ENCODE results near the gene DGKZ. TPM values are rescaled to one million over a fixed set of nuclear protein-coding genes. Genes with fewer than 3 reads are reported as not detected.
A peak's percentile ranks its signal among the peaks of the same experiment; 100 is the strongest.

Gene DGKZ
- total RNA-seq, 1 experiment from 2014 or later = 80.8 TPM

DNA sequence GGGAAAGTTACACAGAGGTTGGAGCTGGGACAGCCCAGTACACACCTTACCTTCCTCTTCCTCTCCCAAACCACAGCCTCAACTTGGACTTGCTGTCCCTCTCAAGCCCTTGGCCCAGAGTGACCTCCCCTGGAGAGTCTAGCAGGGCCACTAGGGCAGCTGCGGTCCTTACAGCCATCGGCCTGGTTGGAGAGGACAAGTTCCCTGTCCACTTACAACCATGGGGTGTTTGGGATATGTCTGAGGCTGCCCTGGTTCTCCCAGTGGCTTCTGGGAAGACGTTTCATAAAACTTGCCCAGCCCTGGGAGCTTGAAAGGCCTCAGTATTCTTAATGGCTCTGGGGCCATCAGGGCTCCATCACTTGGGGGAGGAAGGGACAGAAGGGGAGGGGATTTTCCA is 13.1 kb upstream of the DGKZ start:
- Histone ChIP-seq H3K4me3 (ENCODE audit: insufficient read depth, low read depth, low read length) (no peak overlapping the region), H3K36me3 (replicated peaks; ENCODE audit: control insufficient read depth, insufficient read depth, low read length) (no peaks in the 10 kb centered on the region), H3K27me3 (ENCODE audit: control insufficient read depth, insufficient read depth, low read length) (peaks cover 51% of the 10 kb centered on the region)
- no peak for DNase-seq

DNA sequence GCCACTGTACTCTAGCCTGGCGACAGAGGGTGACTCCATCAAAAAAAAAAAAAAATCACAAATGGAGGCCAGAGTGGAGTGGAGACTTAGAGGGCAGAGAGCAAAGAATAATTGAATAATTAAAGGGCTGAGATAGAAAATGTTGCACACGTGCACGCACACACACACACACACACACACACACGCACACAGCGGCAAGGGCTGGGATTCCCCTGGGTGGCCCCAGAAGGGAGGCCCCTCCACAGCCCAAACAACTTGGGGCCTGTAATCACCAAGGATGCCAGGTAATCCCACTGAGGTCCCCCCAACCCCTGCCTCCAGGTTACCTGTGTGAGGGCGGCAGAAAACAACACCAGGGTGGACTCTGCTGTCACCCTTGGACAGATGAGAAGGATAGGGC is 12.0 kb upstream of the DGKZ start:
- H3K36me3 ChIP-seq (replicated peaks; ENCODE audit: control insufficient read depth, insufficient read depth, low read length) = no peaks in the 10 kb centered on the region
- peaks cover 42% of the 10 kb centered on the region for H3K27me3 ChIP-seq (ENCODE audit: control insufficient read depth, insufficient read depth, low read length)
- H3K4me3 ChIP-seq (ENCODE audit: insufficient read depth, low read depth, low read length) = no peak overlapping the region
- DNase-seq = no peak

DNA sequence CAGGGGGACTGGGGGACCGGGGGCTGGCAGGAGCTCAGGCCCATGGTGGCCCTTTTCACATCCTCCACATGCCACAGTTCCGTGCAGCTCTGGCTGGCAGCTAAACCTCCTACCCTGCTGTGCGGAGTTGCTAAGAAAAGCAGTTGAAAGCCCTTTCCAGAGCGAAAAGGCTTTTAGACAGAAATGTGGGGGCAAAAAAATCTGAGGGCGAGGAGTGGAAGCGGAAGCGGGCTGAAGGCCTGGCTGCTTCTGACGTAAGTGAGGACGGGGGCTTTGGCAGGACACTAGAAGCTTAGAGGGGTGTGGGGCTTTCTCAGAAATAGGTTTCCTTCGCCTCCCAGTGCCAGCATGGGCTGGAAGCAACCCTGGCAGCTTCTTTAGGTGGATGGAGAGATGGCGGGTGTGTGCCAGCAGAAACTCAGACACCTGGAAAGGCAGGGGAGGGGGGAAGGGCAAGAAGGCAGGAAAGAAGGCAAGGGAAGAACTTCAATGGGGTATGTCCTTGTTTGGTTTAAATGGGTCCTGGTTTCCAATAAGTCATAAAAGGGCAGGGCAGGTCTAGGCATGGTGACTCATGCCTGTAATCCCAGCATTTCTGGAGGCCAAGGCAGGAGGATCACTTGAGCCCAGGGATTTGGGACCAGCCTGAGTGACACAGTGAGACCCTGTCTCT is 11.2 kb upstream of the DGKZ start:
- DNase-seq = no peak
- Histone ChIP-seq H3K36me3 (replicated peaks; ENCODE audit: control insufficient read depth, insufficient read depth, low read length) (no peaks in the 10 kb centered on the region), H3K27me3 (ENCODE audit: control insufficient read depth, insufficient read depth, low read length) (peaks cover 37% of the 10 kb centered on the region), H3K4me3 (ENCODE audit: insufficient read depth, low read depth, low read length) (no peak overlapping the region)

DNA sequence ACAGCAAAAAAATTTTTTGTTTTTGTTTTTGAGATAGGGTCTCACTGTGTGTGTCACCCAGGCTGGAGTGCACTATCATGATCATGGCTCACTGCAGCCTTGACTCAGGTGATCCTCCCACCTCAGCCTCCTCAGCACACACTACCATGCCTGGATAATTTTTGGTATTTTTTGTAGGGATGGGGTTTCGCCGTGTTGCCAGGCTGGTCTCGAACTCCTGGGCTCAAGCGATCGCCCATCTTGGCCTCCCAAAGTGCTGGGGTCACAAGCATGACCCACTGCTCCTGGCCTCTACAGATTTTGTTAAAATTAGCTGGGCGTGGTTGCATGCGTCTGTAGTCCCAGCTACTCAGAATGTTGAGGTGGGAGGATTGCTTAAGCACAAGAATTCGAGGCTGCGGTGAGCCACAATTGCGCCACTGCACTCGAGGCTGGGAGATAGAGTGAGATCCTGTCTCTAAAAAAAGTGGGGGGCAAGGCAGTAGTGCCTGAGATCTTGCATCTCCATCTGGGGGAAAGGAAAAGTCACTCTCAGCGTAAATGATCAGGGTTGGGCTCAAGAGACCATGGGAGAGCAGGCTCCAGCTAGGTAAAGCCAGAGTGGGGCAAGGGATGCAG is 10.6 kb upstream of the DGKZ start:
- DNase-seq = no peak
- Histone ChIP-seq H3K4me3 (ENCODE audit: insufficient read depth, low read depth, low read length) (no peak overlapping the region), H3K27me3 (ENCODE audit: control insufficient read depth, insufficient read depth, low read length) (peaks cover 30% of the 10 kb centered on the region), H3K36me3 (replicated peaks; ENCODE audit: control insufficient read depth, insufficient read depth, low read length) (no peaks in the 10 kb centered on the region)

DNA sequence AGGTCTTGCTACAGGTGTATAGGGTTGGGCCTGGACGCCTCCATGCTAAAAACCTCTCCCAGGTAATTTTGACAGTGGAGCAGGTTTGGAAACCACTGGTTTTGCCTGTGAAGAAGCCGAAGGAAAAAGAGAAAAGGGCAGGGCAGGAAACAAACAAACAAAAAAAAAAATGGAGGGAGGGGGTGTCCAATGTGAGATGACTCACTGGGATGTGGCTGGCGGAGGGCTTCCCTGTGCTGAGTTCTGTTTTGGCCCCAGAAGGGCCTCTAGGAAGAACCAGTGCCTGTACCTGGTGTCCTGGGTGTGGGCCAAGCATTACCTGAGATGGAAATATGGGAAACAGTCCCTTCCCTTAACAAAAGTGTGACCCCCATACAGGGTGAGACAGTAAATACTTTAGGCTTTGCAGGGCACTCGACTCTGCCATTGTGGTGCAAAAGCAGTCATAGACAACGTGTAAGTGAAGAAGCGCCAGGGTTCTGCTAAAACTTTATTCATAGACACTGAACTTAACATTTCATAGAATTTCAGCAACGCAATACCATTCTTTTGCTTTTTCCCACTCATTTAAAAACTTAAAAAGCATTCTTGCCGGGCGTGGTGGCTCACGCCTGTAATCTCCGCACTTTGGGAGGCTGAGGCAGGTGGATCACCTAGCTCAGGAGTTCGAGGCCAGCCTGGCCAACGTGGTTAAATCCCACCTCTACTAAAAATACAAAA is 9.5 kb upstream of the DGKZ start:
- Histone ChIP-seq H3K36me3 (replicated peaks; ENCODE audit: control insufficient read depth, insufficient read depth, low read length) (no peaks in the 10 kb centered on the region), H3K4me3 (ENCODE audit: insufficient read depth, low read depth, low read length) (no peak overlapping the region), H3K27me3 (ENCODE audit: control insufficient read depth, insufficient read depth, low read length) (peaks cover 19% of the 10 kb centered on the region)
- no peak for DNase-seq

DNA sequence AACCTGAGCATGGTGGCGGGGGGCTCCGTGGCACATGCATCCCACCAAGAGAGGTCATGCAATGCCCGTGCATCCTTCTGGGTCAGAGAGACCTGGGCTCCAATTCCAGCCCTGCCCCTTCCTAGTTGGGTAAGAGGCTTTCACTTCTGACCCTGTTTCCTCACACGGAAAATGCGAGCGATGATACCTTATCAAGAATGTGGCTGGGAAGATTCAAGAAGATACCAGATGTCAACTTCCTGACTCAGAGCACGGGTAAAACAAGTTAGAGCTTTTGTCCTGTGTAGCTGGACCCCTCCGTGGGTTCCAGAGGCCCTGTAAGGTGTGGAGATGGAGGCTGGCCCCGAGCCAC is 8.7 kb upstream of the DGKZ start:
- Histone ChIP-seq H3K4me3 (ENCODE audit: insufficient read depth, low read depth, low read length) (no peak overlapping the region; the same call in 1 of the 2 replicates), H3K27me3 (ENCODE audit: control insufficient read depth, insufficient read depth, low read length) (peaks cover 11% of the 10 kb centered on the region), H3K36me3 (replicated peaks; ENCODE audit: control insufficient read depth, insufficient read depth, low read length) (no peaks in the 10 kb centered on the region)
- peak; percentile 61 for DNase-seq

DNA sequence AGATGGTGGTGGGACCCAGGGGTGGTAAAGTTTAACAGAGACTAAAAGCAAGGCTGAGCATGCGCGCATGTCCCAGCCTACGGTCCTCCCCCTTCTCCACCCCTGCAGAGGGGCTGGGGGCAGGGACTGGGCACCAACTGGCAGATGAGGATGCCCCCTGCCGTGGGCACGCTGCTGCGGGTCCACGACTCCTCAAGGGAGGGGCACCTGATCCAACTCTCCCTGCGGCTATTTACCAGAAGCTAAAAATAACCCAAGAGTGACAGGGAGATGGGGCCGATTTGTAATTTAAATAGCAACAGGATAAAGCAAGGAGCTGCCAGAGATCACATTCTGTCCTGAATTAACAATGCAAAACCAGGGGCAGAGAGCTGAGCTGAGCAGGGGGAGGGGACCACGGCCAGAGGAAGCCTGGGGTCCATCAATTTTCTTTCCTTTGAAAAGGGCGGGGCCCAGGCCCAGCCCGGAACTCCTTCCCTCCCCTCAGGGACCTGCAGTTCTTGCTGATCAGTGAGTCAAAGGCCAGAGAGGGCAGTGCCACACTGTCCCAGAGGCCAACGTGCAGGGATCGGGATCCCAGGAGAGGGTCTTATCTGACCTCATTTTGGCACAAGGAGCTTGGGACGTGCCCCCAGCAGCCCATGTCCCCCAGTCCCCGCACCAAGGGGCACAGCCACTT is 8.1 kb upstream of the DGKZ start:
- H3K36me3 ChIP-seq (replicated peaks; ENCODE audit: control insufficient read depth, insufficient read depth, low read length) = no peaks in the 10 kb centered on the region
- H3K4me3 ChIP-seq (ENCODE audit: insufficient read depth, low read depth, low read length) = no peak overlapping the region; the same call in 1 of the 2 replicates
- DNase-seq = peak; percentile 94
- H3K27me3 ChIP-seq (ENCODE audit: control insufficient read depth, insufficient read depth, low read length) = peaks cover 6% of the 10 kb centered on the region

DNA sequence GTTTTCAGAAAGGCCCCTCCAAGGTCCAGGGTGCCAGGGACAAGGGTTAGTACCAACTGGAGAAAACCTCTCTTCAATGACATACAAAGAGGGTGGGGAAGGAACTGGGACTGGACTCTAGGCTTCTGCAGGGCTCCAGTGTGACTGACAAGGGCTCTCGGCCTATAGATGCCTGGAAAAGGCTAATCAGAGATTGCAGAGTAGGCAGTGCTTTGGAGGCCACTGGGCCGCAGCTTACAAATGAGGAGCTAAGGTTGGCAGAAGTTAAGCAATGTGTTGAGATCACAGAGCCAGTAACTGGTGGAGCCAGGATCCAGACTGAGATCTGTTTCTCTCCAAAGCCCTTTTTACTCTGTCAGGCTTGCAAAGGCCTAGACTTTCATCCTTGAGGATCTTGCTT is 7.4 kb upstream of the DGKZ start:
- Histone ChIP-seq H3K27me3 (ENCODE audit: control insufficient read depth, insufficient read depth, low read length) (no peaks in the 10 kb centered on the region), H3K36me3 (replicated peaks; ENCODE audit: control insufficient read depth, insufficient read depth, low read length) (no peaks in the 10 kb centered on the region), H3K4me3 (ENCODE audit: insufficient read depth, low read depth, low read length) (no peak overlapping the region)
- no peak for DNase-seq

DNA sequence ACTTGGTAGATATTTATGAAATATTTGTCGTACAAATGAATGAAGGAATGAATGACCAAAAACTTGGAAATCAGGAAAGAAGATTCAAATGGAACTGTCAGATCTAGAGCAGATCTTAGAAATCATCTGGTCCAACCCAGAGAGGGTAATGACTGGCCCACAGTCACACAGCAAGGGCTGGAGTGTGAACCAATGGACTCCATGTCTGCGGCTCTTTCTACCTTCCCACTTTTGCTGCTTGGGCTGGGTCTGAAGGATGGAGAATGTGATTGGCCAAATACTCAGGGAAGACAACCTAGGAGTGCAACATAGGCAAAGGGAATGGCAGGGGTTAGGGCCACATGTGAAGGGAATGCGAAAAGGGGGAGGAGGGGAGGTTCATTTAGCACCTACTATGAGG is 5.8 kb upstream of the DGKZ start:
- no peaks in the 10 kb centered on the region for H3K27me3 ChIP-seq (ENCODE audit: control insufficient read depth, insufficient read depth, low read length)
- H3K36me3 ChIP-seq (replicated peaks; ENCODE audit: control insufficient read depth, insufficient read depth, low read length) = no peaks in the 10 kb centered on the region
- H3K4me3 ChIP-seq (ENCODE audit: insufficient read depth, low read depth, low read length) = no peak overlapping the region
- no peak for DNase-seq

DNA sequence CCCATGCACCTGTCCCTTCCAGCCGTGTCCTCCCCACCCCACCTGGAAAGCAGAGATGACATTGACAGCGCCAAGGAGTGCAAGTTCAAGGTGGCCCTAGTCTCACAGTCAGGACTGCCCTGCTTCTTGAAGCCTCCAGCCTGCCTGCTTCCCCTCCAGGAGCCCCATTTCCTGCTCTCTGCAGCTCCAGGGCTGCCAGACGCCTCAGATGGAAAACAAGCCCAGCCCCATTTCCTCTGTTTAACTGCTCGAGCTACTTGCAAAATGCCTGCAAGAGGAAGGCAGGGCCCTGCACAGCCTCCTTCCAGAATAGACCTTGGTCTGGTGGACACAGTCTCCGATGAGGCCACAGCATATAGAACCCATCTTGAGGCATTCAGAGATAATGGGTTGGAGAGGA is 5.0 kb upstream of the DGKZ start:
- Histone ChIP-seq H3K36me3 (replicated peaks; ENCODE audit: control insufficient read depth, insufficient read depth, low read length) (no peaks in the 10 kb centered on the region), H3K4me3 (ENCODE audit: insufficient read depth, low read depth, low read length) (no peak overlapping the region), H3K27me3 (ENCODE audit: control insufficient read depth, insufficient read depth, low read length) (no peaks in the 10 kb centered on the region)
- no peak for DNase-seq

DNA sequence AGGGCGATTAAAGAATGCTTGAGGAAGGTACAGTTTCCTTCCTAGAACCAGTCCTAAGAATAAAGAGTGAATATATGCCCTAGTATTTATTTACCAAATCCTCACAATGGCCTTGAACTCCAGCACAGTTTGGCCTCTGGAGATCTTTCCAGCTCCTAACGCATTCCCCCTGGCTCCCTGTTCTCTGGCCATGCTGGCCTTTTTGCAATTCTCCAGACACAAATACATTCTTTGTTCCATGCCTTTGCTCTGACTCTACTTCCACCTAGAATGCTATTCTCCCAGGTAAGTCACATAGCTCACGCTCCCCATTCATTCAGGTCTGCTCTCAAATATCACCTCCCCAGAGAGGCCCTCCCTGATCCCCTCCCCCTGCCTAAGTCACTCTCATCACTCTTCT is 3.7 kb upstream of the DGKZ start:
- Histone ChIP-seq H3K36me3 (replicated peaks; ENCODE audit: control insufficient read depth, insufficient read depth, low read length) (no peaks in the 10 kb centered on the region), H3K4me3 (ENCODE audit: insufficient read depth, low read depth, low read length) (no peak overlapping the region), H3K27me3 (ENCODE audit: control insufficient read depth, insufficient read depth, low read length) (no peaks in the 10 kb centered on the region)
- DNase-seq = no peak

DNA sequence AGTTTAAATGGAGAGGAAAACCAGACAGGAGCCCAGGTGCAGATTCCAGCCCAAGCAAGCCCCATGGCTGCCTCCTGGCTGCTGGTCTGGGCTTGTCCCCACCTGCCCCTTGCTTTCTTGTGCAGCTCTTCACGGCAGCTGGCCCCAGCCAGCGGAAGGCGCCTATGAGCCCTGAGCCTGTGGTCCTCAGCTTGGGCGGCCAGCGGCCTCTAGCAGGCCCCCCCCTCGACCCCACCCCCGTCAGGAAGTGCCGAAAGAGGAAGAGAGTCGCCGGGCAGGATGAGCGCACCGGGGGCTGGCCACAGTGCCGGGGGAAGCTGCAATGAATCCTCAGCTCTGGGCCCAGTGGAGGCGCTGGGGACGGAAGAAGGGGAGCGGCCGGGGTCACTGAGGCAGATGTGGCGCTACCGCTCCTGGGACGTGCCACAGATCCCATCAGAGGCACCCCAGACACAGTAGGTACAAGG is 2.1 kb upstream of the DGKZ start:
- Histone ChIP-seq H3K4me3 (ENCODE audit: insufficient read depth, low read depth, low read length) (peak overlapping the region; percentile 30; the same call in 1 of the 2 replicates), H3K27me3 (ENCODE audit: control insufficient read depth, insufficient read depth, low read length) (no peaks in the 10 kb centered on the region), H3K36me3 (replicated peaks; ENCODE audit: control insufficient read depth, insufficient read depth, low read length) (no peaks in the 10 kb centered on the region; the same call in none of the 2 replicates)
- DNase-seq = peak; percentile 75

DNA sequence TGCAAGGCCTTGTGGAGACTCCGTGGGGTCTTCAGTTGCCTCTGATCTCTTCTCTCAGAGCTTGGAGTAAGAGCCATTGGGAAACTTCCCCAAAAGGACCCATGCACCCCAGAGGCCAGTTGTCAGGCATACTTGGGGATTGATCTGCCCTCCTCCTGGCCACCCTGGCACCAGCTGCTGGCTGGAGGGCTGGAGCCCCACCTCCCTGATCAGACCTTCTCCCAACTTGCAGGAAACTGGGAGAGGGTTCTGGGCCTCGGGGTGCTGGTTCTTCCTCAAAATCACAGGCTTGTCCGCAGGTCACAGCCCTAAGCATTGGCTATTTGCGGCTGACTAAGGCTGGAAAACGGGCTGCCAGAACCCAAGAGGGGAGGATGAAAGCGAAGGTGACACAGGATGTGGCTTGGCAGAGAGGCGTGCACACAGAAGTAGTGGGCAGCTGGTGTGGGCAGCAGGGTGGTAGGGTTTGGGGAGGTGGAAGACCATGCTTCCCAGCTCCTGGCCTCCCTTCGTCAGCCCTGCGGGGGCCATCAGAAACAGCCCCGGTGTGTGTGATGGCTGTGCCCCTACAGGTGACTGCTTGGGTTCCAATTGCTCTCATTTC is 1.3 kb upstream of the DGKZ start:
- Histone ChIP-seq H3K4me3 (ENCODE audit: insufficient read depth, low read depth, low read length) (peak overlapping the region; percentile 30; the same call in 1 of the 2 replicates), H3K27me3 (ENCODE audit: control insufficient read depth, insufficient read depth, low read length) (no peaks in the 10 kb centered on the region), H3K36me3 (replicated peaks; ENCODE audit: control insufficient read depth, insufficient read depth, low read length) (no peaks in the 10 kb centered on the region; the same call in none of the 2 replicates)
- DNase-seq = no peak

DNA sequence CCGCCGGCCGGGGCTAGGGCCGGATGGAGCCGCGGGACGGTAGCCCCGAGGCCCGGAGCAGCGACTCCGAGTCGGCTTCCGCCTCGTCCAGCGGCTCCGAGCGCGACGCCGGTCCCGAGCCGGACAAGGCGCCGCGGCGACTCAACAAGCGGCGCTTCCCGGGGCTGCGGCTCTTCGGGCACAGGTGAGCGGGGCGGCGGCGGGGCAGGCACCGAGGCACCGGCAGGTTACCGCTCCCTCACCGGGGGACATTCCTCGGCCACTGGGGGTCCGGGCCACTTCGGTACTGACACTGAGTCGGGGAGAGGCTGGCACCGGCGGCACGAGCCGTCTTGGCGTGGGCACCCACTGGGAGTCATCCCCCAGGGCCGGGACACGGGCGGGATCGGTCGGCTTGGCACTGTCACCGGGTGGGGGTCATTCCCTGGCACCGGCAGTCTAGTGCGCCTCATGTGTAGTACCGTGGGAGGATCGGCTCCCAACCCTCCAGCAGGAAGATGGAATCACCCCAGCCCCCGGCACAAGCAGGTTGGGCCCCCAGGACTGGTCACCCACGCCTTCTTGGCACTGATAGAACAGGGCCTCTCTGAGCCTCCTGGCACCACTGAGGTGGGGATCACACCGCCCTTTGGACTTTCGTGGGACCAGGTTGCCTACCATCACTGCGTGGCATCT is 511 bp downstream of the DGKZ start:
- H3K4me3 ChIP-seq (ENCODE audit: insufficient read depth, low read depth, low read length) = peak overlapping the region; percentile 80
- no peaks in the 10 kb centered on the region for H3K27me3 ChIP-seq (ENCODE audit: control insufficient read depth, insufficient read depth, low read length)
- H3K36me3 ChIP-seq (replicated peaks; ENCODE audit: control insufficient read depth, insufficient read depth, low read length) = no peaks in the 10 kb centered on the region; the same call in none of the 2 replicates
- DNase-seq = no peak
